DMS114 treated with DMSO at 0.1 percent for 48 hours (cell line): Measurements from ENCODE around the gene DPP4.

Experiments
- DNase-seq: peaks from one replicate; lab custom pipeline; 2025; ENCODE audit not compliant: unreplicated experiment; lab: John Stamatoyannopoulos, UW

The DPP4 gene

DNA sequence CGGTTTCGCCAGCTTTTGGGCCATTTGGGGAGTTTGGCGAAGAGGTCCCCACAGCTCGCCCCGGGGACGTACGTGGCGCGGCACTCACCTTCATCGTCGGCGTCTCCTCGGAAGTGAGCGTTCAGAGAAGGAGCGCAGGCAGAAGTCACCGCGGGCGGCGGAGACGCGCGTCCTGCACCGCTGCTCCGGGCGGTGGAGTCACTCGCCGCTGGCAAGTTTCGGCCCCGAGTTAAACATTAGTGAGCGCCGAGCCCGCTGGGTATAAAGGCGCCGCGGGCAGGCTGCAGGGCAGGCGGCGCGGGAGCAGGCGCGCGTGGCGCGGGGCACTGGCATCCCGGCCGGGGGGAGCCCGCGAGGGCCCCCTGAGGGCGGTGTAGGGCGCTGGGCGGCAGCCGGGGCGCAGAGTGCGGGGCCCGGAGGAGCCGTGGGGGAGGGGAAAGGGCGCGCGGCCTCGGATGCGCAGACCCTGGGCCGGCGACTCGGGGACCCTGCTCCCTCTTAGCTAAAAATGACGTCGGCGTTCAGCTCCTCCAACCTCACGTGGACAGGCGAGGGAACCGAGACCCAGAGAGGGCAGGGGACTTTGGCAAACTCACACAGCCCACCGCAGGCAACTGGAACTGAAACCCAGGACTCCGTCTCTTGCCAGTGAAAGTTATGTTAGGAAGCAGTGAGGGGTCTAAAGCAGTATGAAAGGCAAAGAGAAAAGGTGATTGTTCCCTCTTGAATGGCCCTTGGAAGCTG is at the start of gene DPP4:
DPP4 (minus strand) TSS at position 328 of the 744 bp plus-strand sequence; CDS start at position 94, 234 bp downstream.
- no peak for DNase-seq

DNA sequence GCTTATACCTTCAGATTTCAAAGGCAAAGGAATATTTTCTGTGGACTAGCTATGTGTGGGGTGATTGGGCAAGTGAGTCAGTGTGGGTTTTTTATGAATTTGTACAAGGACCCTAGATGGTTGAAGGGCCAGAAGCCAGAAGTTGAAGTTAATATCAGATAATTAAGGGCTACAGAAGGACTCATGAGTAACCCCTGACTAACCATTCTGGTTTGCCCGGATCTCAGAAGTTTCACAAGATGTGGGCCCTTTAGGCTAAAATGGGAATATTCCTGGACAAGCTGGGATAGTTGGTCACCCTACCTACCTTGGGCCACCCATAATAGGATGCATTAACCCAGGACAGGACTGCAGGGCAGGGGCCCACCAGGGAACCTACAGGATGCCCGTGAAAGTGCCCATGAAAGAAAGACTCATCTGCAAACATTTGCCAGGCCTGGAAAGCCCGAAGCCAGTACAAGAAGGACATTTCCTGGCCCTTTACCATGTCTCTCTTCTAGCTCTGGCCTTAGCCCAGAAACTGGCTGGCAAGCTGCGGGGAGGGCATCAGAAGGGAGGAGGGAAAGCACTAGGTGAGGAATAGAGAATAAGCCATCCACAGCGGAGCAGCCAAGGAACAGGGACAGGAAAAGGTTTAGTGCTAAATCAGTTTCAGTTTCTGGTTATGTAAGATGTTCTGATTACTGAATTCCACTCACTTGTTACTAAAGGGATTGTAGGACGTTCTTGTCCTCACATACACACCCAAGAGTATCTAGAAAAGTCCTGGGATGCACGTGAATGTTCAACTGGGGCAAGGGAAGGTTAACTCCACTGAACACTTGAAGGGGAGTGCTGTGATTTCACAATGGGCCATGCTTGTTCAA is 44.4 kb upstream of the DPP4 start:
- no peak for DNase-seq

DNA sequence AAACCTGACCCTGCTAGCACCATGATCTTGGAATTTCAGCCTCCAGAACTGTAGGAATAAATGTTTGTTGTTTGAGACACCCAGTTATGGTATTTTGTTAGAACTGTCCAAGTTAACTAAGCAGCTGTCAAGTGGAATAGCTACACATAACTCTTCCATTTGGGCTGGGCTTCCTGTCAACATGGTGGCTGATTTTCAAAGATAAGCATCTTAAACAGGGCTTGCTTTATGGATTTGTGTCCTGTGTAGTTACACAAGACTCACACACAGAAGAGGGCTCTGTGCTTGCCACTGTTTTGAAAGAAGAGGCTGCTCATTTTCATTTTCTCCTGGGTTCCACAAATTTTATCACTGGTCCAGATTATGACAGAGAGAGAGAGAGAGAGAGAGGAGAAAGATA is 42.3 kb upstream of the DPP4 start:
- DNase-seq, result no peak

DNA sequence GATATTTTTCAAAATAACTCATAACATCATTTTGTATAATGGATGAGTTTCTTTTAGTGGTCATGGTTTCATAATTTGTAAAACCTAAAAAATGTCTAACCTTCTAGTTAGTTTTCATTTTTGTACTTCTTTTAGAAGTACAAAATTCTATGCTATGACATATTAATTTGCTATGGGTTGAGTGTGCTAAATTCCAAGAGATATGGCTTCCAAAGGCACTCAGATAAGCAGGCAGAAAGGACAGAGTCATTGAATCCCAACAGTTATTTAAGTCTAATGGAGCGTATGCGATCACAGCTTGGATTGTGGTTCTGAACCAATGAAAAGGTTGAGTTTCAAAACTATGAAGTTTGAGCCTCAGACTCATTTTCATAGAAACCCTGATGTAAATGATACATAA is 41.1 kb upstream of the DPP4 start:
- DNase-seq, result no peak

DNA sequence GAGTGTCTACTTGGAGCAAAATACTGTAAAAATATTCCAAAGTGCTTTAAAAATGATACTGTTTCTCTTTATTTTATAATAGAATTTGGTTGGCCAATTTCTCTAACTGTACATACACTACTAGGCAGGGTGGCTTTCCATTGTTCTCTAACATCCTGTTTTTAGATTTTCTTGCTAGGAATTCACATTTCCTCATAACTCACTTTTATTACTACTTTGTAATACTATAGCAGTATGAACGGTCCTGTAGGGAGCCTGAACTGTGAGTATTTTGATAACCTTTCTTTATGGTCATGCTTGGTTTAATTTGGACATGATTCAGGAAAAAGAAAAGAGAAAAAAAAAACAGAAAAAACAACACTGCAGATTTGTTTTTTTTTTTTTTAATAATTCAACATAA is 40.3 kb upstream of the DPP4 start:
- DNase-seq, result no peak

DNA sequence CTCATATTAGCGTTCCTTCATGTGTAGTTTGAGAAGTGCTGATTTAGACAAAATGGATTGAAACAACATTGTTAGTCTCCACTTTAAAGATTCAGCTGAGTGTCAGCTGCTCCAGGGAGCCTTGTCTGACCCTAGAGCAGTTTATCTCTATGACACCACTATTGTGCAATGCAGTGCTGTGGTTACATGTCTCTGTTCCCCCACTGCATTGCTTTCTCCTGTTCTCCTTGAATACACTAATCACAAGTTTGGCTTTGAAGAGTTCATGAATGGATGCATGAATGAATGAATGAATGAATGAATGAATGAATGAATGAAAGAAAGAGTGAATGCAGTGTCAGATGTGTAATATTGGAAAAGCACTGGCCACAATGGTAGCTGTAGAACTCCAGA is 39.8 kb upstream of the DPP4 start:
- no peak for DNase-seq

DNA sequence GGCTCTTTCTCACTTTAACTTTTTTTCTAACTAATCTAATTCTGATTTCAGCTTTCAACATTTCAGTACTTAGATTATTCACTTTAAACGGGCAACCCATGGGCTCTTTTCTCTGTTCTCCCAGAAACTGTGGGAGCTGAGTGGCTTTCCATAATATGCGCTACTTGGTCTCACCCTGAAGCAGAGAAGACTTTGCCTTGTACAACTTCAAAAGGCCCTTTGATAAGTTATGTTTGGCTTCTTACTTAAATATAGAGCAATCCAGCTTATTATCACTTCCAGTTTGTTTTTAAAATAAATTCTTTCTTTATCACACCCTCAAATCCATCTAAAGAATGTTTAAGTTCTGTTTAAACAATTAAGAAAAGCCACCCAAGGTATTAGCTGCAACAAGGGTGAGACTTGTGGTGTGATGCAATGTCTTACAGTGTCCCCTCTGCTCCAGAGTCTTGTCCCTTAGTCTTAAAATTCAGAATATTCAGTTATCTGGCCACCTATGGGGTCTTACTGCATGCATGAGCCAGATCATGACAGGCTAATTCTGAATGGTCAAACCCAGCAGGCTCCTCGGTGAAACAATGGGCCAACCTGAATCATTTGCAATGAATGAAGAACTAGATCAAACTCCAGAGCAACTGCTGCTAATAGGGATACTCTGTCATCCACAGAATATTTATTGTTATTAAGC is 39.2 kb upstream of the DPP4 start:
- DNase-seq, result no peak

DNA sequence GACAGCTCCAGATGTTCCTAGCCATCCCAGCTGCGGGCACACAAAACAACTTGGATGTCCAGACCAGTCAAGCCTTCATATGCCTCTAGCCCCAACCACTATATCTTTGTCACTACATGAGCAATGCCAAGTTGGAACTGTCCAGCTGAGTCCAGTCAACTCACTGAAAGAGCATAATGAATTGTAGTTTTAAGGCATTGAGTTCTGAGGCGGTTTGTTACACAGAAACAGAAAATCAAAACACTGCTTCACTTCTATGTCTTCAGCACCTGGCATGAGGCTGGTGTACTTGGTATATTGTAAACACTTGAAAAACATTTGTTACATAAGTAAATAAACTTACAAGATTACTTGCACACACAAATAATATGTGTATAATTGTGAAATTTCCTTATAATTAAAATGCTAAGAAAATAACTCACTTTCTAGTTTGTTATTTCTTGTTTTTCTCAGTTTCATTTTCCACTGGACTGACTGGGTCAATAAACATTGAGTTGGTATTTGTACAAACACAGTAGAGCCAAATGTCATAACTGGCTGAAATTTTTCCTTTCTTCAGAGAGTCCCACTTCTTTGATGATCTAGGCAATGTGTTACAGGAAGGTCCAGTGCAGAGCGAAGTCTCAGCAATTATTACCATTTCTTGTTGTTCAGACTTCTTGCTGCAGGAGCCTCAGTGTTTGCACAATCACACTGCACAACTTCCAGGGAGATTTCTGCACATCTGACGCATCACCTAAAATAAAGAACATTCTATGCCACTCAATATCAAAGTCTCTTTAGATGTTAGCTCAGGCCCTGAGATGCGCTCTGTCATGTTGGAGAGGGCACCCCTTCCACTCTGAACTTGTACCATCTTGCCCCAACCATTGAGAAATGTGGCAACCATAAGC is 38.2 kb upstream of the DPP4 start:
- no peak for DNase-seq

DNA sequence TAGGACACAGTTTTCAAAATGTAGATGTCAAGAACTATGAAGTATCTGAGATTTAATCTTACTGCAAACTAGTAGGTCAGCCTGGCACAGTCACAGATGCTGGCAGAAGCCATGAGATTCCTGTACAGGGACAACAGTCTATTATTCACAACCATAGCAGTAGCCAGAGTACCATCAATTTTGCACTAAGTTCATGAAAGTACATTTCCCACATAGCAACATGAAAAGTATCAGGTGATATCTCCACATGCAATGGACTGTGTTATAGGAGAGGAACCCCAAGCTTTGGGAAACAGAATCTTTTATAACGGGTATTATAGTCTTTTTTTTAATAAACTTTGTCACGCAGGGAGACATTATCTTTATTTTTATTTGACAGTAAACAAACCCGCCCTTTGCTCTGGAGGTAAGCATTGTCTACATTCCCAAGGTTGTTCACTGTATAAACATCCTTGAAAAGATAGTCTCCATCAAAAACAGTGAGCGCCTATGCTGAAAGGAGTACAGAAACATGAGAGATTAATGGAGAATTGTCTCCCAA is 33.4 kb upstream of the DPP4 start:
- no peak for DNase-seq

DNA sequence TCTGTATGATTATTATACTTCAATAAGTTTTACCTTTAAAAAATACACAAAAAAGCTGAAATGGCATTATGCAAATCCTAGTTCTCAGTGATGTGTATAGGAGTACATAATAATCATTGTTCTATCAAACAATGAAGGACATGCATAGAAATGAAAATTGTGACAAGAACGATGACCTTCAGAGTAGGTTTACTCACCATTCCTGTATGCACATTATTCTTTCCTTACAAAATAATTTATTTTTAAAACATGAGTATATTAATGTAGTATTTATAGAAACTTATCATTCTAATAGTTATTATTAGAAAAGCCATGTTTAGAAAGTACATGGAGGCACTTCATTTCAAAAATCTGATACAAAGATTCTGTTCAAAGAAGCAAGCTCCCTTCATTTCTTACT is 32.7 kb upstream of the DPP4 start:
- no peak for DNase-seq

DNA sequence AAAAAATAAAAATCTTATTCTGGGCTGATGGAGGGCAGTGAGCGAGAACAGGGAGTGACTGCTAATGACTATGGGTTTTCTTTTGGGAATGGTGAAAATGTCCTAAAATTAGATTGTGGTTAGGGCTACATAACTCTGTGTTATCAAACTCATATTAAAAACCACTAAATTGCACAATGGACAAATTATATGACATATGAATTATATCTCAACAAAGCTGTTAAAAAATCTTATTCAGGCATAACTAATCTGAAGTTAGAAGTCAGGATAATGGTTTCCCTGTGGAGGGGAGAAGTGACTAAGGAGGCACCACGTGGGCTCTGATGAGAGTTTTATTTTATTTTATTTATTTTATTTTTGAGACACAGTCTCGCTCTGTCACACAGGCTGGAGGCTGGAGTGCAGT is 32.1 kb upstream of the DPP4 start:
- DNase-seq, result no peak

DNA sequence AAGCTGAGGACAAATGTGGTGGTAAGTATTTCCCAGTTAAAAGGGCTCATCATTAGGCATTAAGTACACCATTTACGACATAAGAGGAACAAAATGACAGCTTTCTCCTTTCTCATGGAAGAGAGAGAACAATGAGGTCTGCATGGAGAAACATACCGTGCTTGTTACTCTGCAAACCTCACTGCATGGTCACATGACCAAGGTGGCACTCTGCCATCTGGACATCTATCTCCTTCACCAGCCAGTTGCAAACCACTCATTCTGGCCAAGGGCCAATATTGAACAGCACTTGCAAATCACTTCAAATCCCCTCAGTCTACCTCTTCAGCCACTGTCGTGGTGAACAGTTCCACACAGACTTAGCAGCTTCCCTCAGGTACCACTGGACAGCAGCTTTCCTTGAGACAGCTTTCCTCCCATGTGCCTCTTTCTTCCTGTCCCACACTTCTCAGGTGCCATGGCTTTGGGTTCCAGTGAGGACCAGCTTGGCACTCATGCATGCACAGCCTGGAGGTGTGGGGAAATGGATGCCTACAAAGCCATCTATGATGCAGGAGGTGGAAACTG is 29.5 kb upstream of the DPP4 start:
- DNase-seq, result no peak

DNA sequence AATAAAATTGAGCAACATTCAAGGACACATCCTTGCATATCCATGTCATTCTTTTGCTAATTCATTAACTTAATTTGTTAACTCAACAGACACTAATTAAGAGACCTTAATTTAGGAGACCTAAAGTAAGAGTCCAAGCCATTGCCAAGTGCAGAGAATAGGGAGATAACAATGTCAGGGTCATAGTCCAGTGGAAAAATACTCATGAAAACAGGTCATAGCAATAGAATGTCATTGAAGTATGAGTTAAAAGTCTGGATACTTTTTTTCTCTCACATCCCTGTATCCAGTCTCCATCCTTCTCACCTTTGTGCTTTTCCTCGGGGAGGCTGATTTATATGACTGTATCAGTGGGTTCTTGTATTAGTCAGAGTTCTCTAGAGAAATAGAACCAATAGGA is 26.6 kb upstream of the DPP4 start:
- no peak for DNase-seq

DNA sequence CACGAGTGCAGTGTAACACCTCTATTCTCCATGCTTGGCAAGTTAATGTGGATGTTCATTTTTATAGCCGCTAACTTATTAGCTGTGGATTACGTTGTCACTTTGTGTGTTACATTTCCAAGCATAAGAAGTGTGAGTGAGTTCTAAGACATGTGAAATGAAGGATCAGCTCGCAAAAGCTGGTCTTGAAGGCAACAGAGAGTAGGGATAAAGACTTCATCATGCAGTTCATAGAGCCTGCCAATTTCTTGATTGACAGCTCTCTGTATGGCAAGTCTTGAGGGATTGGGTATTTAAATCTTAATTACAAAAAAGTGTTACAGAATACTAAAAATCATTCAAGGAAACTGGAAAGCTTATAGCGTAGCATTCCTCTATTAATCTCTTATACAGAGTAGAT is 25.8 kb upstream of the DPP4 start:
- no peak for DNase-seq

DNA sequence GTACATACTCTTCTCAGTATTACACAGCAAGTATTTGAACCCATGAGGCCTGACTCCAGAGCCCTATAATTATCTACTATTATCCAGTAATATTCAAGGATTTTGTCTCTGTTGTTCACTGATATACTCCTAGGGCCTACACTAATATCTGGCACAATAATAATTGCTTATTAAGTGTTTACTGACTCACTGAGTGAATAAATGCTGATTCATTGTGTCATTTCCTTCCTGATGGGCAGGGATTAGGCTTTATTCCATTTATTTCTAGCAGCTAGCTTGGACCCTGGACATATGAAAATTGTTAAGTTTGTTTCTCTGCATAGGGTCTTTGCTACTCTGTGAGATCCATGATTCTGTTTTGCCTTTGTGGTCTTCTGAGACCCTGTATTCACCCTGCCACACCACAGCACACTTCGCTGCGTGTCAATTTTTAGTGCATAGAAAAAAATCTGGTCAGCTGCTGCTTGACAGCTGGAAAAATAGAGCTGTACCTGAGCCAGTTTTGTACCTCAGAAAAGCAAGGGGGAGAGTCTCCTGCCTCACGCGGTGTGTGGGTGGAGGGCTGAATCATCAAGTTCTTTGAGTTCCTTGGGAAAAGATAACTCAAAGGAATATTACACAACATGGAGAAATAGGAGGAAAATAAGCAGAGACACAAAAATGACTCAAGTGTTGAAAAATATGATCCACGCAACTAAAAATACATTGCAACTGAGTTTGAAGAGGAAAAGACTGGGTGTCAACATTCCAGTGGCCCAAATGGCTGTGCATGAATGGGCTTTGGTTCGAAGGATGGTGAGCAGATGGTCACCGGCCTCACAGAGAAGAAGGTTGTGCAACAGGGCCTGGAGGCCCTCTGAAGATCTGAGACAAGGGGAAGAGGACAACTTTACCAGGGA is 18.9 kb upstream of the DPP4 start:
- DNase-seq, result no peak

DNA sequence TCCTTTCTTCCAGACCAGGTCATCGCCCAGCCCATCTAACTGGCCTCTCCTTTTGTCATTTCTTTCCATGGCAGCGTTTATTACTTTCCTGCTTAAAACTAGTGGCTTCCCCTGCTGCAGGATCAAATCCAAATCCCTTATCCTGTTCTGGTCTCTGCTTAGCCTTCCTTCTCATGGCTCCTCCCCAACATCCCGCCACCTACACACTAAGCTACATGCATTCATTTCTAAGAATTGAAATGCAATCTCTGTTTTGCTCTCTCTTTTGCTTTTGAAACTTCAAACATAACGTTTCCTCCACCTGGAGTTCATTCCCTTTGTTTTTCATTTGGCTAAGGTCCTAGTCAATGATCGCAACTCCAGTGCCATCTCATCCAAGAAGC is 18.0 kb upstream of the DPP4 start:
- DNase-seq, result no peak

DNA sequence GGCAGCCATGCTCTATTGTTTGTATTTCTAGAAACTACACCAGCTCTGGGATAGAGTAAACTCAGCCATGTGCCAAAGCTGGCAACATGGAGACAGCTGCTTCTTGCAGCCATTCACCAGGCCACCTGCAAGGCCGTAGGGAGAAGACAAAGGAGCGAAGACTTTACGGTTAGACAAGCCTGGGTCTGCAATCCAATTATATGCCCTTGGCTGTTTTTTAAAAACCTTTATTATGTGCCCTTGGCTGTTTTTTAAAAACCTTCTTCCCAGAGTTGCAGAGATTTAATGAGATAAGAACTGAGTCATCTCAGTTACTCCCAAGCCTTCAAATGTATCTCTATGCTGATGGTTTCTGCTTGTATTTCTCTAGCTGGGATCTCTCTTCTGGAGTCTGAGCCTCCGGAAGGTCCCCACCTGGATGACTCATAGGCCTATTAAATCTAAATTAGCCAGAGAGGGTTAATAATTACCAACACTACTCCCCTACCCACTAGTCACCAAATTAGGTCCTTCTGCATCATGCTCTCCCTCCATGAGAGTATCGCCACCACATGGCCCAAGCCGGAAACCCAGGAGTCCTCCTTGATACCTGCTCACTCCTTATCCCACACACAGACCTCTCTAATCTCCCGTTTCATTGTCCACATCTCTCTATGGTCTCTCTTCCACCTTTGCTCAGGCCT is 17.5 kb upstream of the DPP4 start:
- DNase-seq, result no peak

DNA sequence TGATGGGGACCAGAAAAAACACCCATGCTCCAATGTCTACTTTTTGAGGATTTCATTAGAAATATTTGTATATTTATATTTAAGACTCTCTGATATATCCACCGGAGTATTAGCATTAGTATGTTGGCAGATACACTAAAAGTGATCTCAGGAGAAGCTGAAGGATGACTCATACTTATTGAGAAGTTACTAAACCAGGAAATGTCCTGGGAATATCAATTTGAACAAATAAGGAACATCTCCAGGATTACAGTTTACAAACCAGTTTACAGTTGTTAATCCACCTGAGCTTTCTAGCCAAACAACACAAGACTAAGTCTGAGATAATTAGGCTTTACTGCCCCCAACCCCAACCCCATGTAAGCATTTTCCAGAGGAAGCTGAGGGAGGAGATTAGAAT is 16.1 kb upstream of the DPP4 start:
- no peak for DNase-seq

DNA sequence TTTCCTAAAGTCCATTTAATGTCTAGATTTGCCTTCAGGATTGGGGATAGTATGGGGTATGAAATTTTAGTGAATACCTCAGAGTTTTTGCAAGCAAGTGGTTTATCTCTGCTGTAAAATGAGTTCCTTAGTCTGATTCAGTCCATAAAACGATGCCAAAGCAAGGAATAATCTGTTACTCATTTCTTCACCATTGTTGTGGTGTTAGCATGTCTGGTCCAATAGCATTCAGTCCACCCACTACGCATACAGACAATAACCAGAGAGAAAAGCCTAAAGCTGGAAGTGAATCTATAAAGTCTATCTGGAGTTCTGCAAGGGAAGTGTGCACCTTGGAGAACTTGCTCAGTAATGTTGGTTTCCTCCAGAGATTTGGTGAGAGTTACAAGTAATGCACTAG is 12.9 kb upstream of the DPP4 start:
- no peak for DNase-seq
